ENCODE data around the gene DENND5A.

- TF ChIP-seq EZH2phosphoT487 (IDR thresholded peaks at IDR 0.05; ENCODE audit: borderline replicate concordance, low read length): no peak
- no peak for TF ChIP-seq CTCF (conservative IDR thresholded peaks at IDR 0.05; ENCODE audit: low read depth, low read length)
- no peak for TF ChIP-seq EZH2 (IDR thresholded peaks at IDR 0.05; ENCODE audit: low read length, unreplicated experiment)
Observed at GRCh38 chr11:9146477-9146876, 118.7 kb downstream of the DENND5A start.

All from PC-3 (cell line).